ENCODE measurements around the gene EFCAB8.
"Not testable (repeated sequence)": the region's sequence is repeated elsewhere in the genome, so short reads cannot be mapped to it uniquely, and the experiment has no call there.

The EFCAB8 gene

DNA sequence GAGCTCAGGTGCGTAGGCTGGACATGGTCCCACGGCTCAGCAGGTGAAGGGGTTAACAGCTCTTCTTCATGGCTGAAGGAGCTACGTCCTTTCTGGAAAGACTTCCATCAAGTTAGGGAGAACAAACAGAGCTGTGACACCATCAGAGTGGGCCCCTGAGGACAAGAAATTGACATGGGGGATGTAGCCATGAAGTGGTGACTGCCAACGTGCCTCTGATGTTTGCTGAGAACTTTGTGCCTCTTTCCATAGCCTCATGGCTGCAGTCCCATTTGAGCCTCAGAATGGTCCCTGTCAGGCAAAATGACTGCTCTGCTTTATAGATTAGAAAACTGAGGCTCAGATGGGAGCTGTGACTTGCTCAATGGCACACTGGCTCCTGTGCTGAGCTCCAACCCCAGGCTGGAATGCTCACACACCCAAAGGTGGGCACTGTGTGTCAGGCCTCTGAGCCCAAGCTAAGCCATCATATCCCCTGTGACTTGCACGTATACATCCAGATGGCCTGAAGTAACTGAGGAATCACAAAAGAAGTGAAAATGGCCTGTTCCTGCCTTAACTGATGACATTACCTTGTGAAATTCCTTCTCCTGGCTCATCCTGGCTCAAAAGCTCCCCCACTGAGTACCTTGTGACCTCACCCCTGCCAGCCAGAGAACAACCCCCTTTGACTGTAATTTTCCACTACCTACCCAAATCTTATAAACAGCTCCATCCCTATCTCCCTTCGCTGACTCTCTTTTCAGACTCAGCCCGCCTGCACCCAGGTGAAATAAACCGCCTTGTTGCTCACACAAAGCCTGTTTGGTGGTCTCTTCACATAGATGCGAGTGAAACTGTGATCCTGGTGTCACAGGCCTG lies 115.7 kb downstream of the EFCAB8 start:
- not testable (repeated sequence) for DNase-seq

DNA sequence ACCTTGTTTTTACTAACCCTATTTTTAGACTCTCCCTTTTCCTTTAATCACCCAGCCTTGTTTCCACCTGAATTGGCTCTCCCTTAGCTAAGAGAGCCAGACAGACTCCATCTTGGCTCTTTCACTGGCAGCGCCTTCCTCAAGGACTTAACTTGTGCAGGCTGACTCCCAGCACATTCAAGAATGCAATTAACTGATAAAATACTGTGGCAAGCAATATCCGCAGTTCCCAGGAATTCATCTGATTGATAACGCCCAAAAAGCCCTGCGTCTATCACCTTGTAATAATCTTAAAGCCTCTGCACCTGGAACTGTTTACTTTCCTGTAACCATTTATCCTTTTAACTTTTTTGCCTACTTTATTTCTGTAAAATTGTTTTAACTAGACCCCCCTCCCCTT lies 116.4 kb downstream of the EFCAB8 start:
- not testable (repeated sequence) for DNase-seq

DNA sequence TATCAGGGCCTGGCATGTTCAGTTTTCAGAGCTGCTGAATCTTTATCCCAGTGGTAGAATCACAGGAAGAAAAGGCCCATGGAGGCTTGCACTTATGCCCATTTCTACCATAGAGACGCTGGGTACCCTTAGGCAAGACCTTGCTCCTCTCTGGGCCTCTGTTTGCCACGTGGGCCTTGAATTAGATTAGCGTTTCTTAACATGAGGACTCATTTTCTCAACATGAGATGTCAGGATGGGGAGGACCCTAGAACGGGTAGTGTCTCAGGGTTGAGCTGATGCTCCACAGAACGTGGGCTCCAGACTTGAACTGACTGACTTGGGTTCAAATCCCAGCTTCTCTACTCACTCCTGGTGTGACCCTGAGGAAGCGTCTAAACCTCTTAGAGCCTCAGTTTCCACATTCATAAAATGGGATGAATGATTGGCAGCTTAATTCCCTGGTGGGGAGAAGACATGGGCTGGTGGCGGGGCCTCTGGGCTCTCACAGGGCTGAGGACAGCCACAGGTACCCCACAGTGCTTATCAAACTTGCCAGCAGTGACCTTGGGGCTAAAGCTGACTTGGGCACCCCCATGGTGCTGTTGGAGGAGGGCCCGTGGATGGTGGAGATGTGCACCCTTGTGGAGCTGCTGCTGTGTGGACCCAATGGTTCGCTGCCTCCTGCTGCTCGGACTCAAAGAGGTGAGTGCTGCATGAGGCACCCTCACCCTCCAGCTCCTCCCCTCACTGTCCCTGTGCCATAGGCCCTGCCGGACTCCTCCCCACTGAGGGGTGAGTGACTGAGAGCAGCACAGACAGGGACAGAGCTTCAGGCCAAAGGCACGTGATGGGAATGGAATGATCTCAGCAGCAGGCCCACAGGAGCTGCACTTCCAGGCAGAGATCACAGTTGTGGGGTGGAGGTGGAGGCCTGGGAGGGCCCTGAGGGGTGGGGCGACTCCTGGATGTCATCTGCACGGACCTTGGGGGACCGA lies 117.3 kb downstream of the EFCAB8 start:
- DNase-seq = no peak

DNA sequence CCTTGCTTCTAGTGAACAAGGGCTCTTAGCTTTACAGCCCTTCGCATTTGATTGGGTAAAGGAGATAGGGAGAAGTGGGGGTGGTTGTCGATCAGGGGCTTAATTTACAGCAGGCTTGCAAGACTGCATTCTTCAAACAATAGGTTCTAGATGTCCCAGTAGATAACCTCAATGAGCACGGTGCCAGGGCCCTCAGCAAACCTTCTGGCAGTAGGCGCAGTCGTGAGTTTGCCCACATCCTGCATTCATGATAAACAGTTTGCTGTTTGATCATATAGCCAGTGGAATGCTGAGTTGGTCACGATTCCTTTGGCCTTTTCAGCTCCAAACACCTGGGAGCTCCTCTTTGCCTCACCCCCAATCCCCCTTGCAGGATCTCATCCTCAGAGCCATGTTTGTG lies 118.0 kb downstream of the EFCAB8 start:
- no peak for DNase-seq

DNA sequence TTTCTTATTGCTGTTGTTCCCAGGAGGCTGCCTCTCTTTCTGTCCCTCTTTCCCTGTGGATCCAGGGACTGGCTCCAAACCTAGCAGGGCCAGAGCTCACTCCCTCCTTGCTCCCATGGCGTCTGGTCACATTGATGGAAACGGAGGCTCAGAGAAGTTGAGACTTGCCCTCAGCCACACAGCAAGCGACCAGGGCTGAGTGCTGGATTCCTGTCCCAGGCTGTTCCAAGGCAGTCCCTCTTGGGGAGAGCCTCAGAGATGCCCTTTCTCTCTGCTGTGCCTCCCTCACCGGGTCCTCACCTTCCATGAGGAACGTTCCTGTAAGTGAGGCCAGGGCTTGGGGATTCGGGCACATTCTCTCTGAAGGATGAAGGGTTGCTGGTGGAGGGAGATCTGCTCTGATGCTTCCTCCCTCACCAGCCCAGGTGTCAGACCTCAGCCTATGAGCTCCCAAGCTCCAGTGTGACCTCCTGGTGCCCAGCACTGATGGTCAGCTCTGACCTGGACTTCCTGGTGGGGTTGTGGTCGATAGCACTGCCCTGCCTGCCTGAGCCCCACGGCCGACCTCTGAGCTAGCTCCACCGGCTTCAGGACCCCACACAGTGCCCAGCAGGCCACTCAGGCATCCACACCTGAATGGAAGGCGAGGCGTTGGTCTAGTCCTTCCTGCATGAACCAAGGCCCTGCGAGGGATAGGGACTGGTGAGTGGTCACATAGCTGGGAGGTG lies 118.7 kb downstream of the EFCAB8 start:
- no peak for DNase-seq

DNA sequence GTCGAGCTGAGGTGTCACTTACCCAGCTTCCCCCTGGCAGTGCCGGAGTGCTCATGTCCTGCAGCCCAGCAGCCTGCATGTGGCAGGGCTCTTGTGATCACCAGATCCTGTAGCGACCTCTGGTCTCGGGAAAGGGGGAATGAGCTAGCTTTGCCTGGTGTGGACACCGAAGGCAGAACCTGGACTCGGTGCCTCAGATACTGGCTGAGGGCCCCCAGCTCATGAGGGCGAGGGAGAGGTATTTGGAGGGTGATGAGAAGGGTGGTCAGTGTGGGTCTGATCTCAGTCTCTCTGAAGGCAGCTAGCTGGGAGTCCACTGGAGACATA lies 119.2 kb downstream of the EFCAB8 start:
- DNase-seq = no peak

DNA sequence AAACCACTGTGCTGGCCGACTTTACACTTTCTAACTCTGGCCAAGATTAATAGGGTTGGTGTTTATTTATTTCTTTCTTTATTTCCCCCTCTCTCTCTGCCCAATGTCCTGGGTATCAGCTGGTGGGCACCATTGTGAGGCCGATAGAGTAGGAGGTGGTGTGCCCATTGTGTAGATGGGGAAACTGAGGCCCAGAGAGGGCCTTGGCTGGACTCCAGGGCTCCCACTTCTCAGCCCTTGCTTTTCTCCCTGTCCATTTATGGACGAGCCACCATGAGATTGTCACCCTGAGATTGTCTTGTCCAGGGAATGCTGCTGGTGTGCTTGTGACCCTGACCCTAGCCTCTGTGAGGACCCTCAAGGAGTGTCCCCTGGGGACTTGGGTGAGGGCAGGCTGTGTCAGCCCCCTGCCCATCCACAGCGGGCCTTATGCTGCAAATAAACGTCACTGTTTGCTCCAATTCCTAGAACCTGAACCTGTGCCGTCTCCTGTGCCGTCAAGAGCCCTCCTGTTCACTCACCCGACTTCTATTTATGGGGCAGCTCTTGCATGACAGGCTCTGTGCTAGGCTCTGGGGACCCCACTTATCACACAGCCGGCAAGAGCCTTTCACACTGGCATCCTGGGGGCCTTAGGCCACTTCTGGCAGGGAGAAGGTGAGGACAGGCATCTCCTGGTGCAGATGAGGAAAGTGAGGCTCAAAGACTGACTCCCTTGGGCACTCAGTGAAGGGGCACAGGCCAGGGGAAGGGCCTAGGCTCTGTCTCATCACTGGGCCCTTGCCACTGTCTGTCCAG lies 120.7 kb downstream of the EFCAB8 start:
- no peak for DNase-seq

DNA sequence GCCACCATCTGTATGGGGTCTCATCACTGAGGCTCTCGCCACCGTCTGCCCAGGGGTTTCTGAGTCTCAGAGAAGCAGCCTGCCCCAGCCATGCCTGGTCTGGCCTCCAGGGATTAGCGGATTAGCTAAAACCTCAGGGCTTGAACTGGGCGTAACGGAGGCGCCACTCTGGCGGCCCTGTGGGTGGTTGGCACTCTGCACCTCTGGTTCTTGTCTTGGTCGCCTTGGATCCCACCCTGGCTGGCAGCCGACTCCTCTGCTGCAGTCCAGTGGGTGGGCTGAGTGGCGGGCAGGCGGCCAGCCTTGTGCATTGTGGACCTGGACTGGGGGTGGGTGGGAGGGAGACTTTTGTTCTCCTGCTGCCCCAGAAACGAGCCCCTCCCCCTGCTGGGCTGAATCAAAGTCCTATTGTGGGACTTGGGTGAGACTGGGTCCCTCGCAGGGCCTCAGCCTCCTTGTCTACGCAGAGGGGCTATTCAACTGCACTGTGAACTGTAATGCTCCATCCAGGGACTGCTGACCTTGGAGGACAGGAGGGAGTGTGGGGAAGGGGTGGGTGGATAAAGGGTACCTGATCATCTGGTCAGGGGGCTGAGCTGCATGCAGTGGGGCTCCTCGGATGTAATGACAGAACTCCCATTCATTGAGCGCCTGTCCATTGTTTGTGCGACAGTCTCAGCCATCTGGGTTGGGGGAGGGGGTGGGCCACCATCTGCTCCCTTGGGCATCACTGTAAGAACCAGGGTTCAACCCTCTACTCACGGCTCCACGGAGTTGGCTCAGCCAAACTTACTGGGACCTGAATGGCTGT lies 121.6 kb downstream of the EFCAB8 start:
- DNase-seq = no peak

DNA sequence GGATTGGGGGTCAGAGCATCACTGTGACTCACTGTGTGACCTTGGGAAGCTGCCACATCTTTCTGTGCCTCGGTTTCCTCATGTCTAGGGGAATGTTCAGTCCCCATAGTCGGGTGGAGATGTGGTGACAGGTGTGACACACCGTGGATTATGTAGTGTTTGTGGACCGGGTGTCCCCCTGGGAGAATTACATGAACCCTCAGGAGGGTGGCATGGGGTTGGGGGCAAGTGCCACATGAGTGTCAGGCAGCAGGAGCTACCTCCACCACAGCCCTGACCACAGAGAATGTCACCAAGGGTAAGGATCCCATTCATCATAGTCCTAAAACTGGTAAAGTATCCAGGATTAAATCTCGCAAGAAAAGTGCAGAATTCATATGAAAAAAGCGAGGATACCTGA lies 122.3 kb downstream of the EFCAB8 start:
- no peak for DNase-seq

DNA sequence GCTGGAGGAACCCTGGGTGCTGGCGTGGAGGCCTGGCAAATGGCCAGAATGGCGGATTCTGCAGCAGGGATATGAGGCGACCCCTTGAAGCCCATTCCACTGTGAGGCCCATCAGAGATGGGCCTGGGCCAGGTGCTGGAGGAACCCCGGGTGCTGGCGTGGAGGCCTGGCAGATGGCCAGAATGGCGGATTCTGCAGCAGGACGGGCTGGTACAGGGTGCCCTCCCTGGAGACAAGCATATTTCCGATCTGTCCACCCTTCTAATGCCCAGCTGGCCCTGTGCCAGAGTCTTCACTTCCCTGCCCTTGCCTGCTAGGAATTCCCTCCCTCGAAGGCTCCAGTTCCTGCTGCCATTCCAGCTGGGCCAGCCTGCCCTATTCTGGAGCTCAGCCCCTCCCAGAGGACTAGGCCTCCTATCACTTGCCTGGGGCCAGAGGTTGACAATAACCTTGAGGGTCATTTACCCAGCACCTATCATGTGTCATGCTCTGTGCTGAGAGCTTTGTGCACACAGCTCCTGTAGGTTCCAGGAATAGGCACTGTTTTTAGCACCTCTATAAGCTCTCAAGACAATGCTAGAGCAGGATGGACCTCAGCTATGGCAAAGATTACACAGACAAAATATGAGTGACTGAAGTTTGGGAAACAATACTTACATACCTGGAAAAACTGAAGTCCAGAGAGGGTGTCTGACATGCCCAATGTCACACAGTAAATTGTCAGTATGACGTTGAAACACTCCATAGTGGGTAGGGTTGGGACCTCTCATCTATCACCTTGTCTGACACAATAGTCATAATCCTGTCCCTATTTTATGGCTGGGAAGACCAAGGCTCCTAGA lies 124.1 kb downstream of the EFCAB8 start:
- DNase-seq = no peak

DNA sequence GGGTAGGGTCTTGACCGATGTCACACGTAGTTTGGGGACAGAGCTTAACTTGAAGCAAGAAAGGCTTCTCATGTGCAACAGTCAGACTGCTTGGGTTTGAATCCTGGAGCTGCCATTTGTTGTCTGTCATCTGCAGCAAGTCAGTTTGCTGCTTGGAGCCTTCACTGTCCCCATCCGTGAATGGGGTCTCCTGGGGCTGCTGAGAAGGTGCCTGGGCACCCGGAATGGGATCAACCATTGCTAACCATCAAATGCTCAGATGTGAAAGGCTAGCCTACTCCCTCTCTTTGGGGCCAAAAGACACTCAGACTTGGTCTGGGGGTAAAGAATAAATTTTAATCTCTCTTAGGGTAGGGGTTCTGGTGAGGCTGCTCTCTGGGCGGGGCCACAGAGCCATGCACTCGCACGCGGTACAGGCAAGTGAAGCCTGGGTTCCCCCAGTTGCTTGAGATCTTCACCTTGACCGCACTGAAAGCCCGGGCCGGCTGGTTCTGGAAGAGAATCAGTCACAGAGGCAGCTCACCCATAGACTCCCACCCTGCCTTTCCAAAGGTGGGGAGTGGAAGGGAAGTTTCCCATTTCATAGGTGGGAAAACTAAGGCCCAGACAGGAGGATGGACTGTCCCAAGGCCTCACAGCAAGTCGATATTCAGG lies 124.9 kb downstream of the EFCAB8 start:
- no peak for DNase-seq

DNA sequence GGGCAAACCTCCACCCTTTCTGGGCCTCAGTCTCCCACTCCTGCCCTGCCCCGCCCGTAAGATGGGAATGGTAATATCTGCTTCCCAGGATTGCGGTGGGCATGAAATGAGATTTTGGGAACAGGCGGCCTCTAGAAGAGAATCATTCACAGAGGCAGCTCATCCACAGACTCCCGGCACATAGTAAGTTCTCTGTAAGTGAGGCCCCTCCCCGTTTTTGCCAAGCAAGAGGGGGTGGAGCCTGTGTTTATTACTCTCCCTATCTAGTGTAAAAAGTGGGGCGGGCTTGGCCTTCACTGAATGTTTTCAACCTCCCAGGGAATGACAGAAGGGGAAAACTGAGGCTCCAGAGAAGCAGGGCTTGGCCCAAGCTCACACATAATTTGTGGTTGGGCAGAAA lies 125.5 kb downstream of the EFCAB8 start:
- DNase-seq = no peak

DNA sequence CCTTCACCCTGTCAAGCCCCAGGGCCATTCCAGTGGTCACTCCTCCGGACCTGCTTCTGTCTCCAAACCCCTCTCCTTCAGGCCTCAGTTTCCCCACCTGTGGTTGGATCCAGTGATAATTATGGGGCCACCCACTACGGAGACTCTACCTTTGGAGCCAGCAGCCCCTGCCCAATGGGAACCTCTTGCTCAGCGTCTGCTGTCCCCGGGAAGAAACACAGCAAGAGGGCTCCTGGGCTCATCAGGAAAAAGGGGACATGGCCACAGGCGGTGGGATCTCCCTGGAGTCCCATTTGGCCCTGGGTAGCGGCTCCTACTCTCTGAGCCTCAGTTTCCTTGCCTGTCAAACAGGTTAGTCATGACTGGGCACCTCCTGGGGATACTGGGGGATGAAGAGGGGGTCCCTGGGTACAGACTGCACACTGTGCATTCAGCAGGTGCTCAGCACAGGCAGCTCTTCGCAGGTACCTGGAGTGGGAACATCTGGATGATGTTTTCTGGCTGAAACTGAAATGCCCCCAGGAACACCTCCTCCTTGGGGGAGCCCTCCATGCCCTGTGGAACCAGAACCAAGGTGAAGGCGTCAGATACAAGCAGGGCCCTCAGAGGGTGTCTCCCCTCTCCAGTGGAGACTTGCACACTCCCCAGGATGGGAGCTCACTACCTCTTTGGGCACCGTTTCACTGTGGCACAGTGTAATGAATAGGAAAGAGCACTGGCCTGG lies 126.1 kb downstream of the EFCAB8 start:
- no peak for DNase-seq

DNA sequence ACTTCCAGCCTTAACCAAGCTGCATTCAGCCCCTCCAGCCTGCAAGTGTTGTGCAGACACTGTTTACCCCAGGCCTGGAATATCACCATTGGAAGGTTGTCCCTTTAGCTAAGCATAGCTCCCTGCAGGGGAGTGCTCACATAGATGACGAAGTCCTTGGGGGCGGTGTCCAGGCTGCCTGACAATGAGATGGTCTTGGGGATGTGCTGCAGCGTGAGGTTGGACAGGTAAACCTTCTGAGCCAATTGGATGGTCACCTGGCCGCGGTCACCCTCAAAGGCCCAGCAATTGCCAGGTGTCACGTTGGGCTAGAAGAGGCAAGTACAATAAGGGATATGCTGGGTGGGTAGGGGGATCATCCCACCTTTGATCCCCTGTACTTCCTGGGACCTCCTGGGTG lies 126.9 kb downstream of the EFCAB8 start:
- DNase-seq = no peak

DNA sequence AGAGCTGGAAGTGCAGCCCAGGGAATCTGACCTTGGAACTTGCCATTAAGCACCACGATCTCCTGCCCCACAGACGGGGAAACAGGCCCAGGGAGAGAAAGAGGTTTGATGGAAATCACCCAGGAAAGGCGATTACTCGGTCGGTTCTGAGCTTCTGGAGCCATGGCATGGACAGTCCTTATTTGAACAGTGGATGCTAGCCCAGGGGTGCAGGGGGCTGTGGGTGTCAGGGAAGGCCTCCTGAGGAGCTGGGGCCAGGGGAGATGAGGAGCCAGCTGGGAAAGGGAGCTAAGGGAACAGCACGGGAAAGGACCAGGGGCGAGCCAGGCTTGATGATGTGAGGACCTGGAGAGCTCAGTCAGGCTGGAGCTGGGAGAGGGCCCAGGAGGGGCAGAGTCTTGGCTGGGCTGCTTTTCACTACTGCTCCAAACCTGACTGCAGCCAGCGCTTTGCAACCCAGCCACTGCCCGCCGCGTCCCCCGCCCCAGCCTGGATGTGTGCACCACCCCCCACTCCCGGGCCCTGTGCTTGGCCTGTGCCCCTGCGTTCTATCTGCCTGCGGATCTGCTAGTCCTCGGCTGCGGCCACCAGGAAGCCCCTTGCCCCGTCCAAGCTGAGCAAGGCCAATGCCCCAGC lies 127.7 kb downstream of the EFCAB8 start:
- no peak for DNase-seq

DNA sequence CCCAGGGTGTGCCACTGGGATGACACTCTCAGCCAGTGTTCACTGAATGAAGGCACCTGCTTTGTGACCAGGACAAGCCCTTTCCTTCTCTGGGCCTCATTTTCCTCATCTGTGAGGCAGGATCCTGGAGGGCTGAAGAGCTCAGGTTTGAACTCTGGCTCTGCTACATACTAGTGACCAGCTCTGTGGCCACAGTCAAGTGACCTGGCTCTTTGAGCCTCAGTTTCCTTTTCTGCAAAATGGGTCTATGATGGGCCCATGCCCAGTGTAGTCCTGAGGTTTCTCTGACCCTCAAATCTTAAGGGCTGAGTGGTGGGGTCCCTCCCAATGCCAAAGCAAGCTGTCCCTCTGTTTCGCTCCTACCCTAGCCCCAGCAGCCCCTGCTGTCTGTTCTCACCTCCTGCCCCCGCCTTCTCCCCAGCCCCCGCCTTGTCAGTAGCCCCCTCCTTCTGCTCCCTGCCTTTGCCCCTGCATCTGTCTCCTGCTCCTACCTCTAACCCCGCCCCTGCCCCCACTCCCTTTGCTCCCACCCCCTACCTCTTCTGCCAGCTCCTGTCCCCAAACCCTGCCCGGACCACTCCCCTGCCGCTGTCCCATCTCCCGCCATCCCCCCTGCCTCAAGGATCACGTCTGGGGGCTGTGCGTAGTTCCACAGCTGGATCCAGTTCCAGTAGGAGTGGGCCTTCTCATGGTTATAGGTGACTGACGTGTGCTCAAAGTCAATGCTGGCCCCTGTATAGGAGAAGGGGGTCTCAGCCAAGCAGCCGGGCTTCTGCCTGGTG lies 128.5 kb downstream of the EFCAB8 start:
- DNase-seq = no peak

DNA sequence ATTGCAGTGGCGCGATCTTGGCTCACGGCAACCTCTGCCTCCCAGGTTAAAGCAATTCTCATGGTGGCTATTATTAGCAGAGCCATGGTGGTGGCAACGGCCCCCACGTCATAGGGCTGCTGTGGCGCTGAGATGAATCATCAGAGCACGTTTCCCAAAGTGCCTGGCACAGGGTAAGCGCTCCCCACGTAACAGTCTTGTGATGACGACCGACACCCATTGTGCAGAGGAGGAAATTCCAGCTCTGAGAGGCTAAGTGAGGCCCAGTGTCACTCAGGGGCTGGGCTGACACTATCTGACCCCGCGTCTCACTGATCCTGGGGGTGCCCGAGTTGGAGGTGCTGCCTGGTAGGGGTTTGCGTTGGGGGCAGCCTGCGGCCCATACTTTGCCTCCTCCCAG lies 129.3 kb downstream of the EFCAB8 start:
- no peak for DNase-seq
